GM19455 (cell line): ENCODE measurements around the gene MPZL1.

Source experiments
- ATAC-seq: cut with Tn5 transposase; IDR thresholded peaks from one replicate; pipeline ENCODE4 v1.9.1; 2021; ENCODE audit not compliant: unreplicated experiment

MPZL1 gene

GRCh38 chr1:167721617-167722151, at the start of gene MPZL1:
TSS of gene MPZL1 (plus strand) at chr1:167721982. CDS start at chr1:167722152, 170 bp downstream.
- ATAC-seq = peak; percentile 86

- ATAC-seq = no peak
Measured at GRCh38 chr1:167672831-167673230, 49.0 kb upstream of the MPZL1 start.

GRCh38 chr1:167673265-167673664, 48.5 kb upstream of the MPZL1 start:
- no peak for ATAC-seq

GRCh38 chr1:167674156-167674555, 47.6 kb upstream of the MPZL1 start:
- no peak for ATAC-seq

- no peak for ATAC-seq
Measured at GRCh38 chr1:167675440-167675839, 46.3 kb upstream of the MPZL1 start.

GRCh38 chr1:167676205-167676915, 45.4 kb upstream of the MPZL1 start:
- ATAC-seq = peak; percentile 44

GRCh38 chr1:167676916-167677848, 44.6 kb upstream of the MPZL1 start:
- no peak for ATAC-seq

GRCh38 chr1:167678422-167678821, 43.4 kb upstream of the MPZL1 start:
- ATAC-seq = no peak

GRCh38 chr1:167678838-167679237, 42.9 kb upstream of the MPZL1 start:
- no peak for ATAC-seq

GRCh38 chr1:167679714-167680113, 42.1 kb upstream of the MPZL1 start:
- no peak for ATAC-seq

- no peak for ATAC-seq
Measured at GRCh38 chr1:167681024-167681423, 40.8 kb upstream of the MPZL1 start.

- no peak for ATAC-seq
Measured at GRCh38 chr1:167681451-167682098, 40.2 kb upstream of the MPZL1 start.

GRCh38 chr1:167683226-167683625, 38.6 kb upstream of the MPZL1 start:
- ATAC-seq = no peak

GRCh38 chr1:167683641-167684502, 37.9 kb upstream of the MPZL1 start:
- no peak for ATAC-seq

GRCh38 chr1:167685844-167686243, 35.9 kb upstream of the MPZL1 start:
- no peak for ATAC-seq

- ATAC-seq = no peak
Measured at GRCh38 chr1:167687919-167688519, 33.8 kb upstream of the MPZL1 start.

- ATAC-seq = no peak
Measured at GRCh38 chr1:167689567-167689920, 32.2 kb upstream of the MPZL1 start.

GRCh38 chr1:167690053-167690452, 31.7 kb upstream of the MPZL1 start:
- ATAC-seq = no peak

- ATAC-seq = no peak
Measured at GRCh38 chr1:167693425-167694045, 28.2 kb upstream of the MPZL1 start.

- no peak for ATAC-seq
Measured at GRCh38 chr1:167694691-167695090, 27.1 kb upstream of the MPZL1 start.
